KMS-11 (cell line): ENCODE measurements around the gene RNF144A.

Source experiments
- H2AFZ ChIP-seq: fragments of 200-600 bp; sonication (generic); 2 replicates; pipeline ENCODE4 v1.6.1; 2016; ENCODE audit warnings: antibody characterized with exemption, mixed run types, low read depth
- H3K27ac ChIP-seq: fragments of 200-600 bp; sonication (generic); 2 replicates; pipeline ENCODE4 v1.6.1; 2016; ENCODE audit warnings: mild to moderate bottlenecking, mixed run types
- H3K27me3 ChIP-seq: fragments of 200-600 bp; sonication (generic); 2 replicates; pipeline ENCODE4 v1.6.1; 2017; ENCODE audit warnings: mild to moderate bottlenecking, low read depth, mixed run types, moderate library complexity; ENCODE audit not compliant: insufficient read depth
- H3K36me3 ChIP-seq: fragments of 200-600 bp; sonication (generic); 2 replicates; pipeline ENCODE4 v1.6.1; 2017; ENCODE audit warnings: mild to moderate bottlenecking, mixed run types; ENCODE audit not compliant: insufficient read depth
- H3K4me1 ChIP-seq: fragments of 200-600 bp; sonication (generic); 2 replicates; pipeline ENCODE4 v1.6.1; 2016; ENCODE audit warnings: mild to moderate bottlenecking, low read depth, mixed run types; ENCODE audit not compliant: poor library complexity, severe bottlenecking
- H3K4me2 ChIP-seq: fragments of 200-600 bp; sonication (generic); 2 replicates; pipeline ENCODE4 v1.7.0; 2016; ENCODE audit warnings: mild to moderate bottlenecking, mixed run types
- H3K4me3 ChIP-seq: fragments of 200-600 bp; sonication (generic); IDR thresholded peaks from 2 replicates; pipeline ENCODE4 v1.6.1; 2017; ENCODE audit warnings: low read depth, low read length, mixed read lengths; ENCODE audit not compliant: insufficient read depth
- H3K79me2 ChIP-seq: fragments of 200-600 bp; sonication (generic); 2 replicates; pipeline ENCODE4 v1.6.1; 2016; ENCODE audit warnings: low read depth, mixed run types; ENCODE audit not compliant: insufficient read depth
- H3K9ac ChIP-seq: fragments of 200-600 bp; sonication (generic); 2 replicates; pipeline ENCODE4 v1.6.1; 2016; ENCODE audit warnings: mild to moderate bottlenecking, mixed run types
- H4K20me1 ChIP-seq: fragments of 200-600 bp; sonication (generic); 2 replicates; pipeline ENCODE4 v1.6.1; 2016; ENCODE audit warnings: mild to moderate bottlenecking, mixed run types; ENCODE audit not compliant: insufficient read depth
- CTCF ChIP-seq: fragments of 200-600 bp; sonication (generic); conservative IDR thresholded peaks from 2 replicates; pipeline ENCODE4 v1.6.1; 2017; ENCODE audit warnings: low read depth, mild to moderate bottlenecking, antibody characterized with exemption, low read length, moderate library complexity, mixed read lengths

RNF144A gene

DNA sequence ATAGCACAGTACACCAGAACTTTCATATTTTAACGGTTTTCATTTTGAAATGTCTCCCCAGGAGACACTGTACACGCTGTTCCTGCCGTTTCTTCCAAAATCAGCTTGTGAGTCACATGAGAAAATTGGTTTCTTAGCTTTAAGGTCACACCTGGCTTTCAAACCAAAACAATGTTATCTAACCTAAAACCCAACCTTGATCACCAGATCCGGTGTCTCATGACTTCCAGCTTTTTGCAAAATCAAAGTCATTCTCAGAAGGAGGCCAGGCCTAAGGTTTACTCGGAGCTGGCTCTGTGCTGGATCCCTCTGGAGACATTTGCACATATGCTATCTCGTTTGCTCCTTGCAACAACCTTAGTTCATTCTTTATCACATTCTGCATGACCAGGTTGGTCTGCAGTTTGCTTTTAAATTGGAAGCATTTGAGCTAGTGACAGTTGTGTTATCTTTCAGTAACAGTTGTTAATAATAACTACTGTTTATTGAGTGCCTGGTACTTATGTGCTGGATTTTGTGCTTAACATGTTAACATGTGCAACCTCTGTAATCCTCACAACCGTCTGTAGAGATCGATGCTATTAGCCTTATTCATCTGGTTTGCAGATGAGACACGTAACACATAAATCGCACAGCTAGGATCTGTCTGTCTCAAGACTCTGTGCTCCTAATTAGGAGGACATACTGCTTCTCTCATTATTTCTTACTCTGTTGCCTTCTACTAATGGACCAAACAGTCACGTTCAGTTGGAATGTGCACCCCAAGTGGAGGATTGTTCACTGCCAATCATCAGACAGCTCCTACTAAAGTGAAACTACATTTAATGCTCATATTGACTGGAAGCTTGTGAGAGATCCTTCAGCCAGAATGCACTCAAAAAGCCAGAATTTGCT lies 105.5 kb downstream of the RNF144A start:
- Histone ChIP-seq H2AFZ (no peak overlapping the region), H4K20me1 (no peaks in the 10 kb centered on the region), H3K9ac (no peak overlapping the region), H3K4me2 (no peak overlapping the region), H3K4me1 (no peaks in the 10 kb centered on the region), H3K79me2 (no peaks in the 10 kb centered on the region), H3K27me3 (no peaks in the 10 kb centered on the region), H3K27ac (no peak overlapping the region), H3K36me3 (no peaks in the 10 kb centered on the region), H3K4me3 (no peak overlapping the region)
- no peak for TF ChIP-seq CTCF

GRCh38 chr2:7023542-7023941 lies 106.3 kb downstream of the RNF144A start:
- Histone ChIP-seq H3K4me2 (no peak overlapping the region), H3K27ac (no peak overlapping the region), H3K9ac (no peak overlapping the region), H3K27me3 (no peaks in the 10 kb centered on the region), H3K4me1 (no peaks in the 10 kb centered on the region), H4K20me1 (no peaks in the 10 kb centered on the region), H3K79me2 (no peaks in the 10 kb centered on the region), H3K36me3 (no peaks in the 10 kb centered on the region), H3K4me3 (no peak overlapping the region), H2AFZ (no peak overlapping the region)
- TF ChIP-seq CTCF = no peak

DNA sequence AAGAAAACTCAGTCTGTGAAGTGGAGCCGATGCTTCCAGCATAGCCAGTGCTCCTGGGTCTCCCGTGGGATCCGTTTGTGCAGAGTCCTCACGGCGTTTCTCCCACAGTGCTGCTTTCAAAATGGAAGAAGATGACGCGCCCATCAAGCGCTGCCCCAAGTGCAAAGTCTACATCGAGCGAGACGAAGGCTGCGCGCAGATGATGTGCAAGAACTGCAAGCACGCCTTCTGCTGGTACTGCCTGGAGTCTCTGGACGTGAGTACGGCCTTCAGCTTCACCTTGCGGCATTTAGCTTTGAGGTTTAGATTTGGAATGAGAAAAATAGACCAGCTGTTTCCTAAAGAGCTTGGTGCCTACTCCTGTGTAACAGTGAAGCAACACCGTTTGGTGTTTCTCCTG lies 107.0 kb downstream of the RNF144A start:
- Histone ChIP-seq H3K27me3 (no peaks in the 10 kb centered on the region), H4K20me1 (no peaks in the 10 kb centered on the region), H3K4me2 (no peak overlapping the region), H2AFZ (no peak overlapping the region), H3K27ac (no peak overlapping the region), H3K4me1 (no peaks in the 10 kb centered on the region), H3K79me2 (no peaks in the 10 kb centered on the region), H3K9ac (no peak overlapping the region), H3K4me3 (no peak overlapping the region), H3K36me3 (no peaks in the 10 kb centered on the region)
- no peak for TF ChIP-seq CTCF

DNA sequence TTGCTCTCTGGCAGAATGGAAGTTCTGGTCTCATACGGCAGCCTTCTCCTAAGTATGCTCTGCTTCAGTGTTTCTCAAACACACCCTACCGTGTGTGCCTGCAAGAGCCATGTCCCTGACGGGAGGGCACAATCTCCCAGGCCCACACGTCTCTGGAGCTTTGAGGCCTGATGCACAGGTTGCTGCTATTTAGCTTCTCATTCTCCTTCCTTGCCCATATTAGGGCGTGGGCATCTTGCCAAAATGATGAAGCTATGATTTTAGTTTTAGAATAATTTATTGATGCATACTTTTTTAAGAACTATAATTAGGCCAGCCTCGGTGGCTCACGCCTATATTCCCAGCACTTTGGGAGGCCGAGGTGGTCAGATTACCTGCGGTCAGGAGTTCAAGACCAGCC lies 107.9 kb downstream of the RNF144A start:
- Histone ChIP-seq H4K20me1 (no peaks in the 10 kb centered on the region), H3K79me2 (no peaks in the 10 kb centered on the region), H3K4me2 (no peak overlapping the region), H3K9ac (no peak overlapping the region), H3K27me3 (no peaks in the 10 kb centered on the region), H3K4me1 (no peaks in the 10 kb centered on the region), H3K4me3 (no peak overlapping the region), H3K36me3 (no peaks in the 10 kb centered on the region), H3K27ac (no peak overlapping the region), H2AFZ (no peak overlapping the region)
- no peak for TF ChIP-seq CTCF
